K562 (cell line): Measurements from ENCODE around the gene CDK14. TPM values are rescaled to one million over a fixed set of nuclear protein-coding genes. Genes with fewer than 3 reads are reported as not detected.

ENCODE experiments used
- ATAC-seq: fragments of 200-7000 bp; cut with Tn5 transposase; 3 replicates; pipeline ENCODE4 v1.9.1; 2020; ENCODE audit warnings: moderate library complexity
- BruUV-seq: library from RNA; stranded (reverse); fragments of 400-500 nt; replicated peaks from 2 replicates; lab custom pipeline; 2021; lab: Mats Ljungman, UMichigan
- CTCF ChIA-PET: fragments of 300-600 bp; formaldehyde crosslinking; extraction: SDS; loops from one replicate; lab custom pipeline; 2021; ENCODE audit warnings: low intra/inter-chr PET ratio; lab: Yijun Ruan, JAX
- POLR2A ChIA-PET: fragments of 300-600, 350-650 bp; sonication (Branson Sonifier 250); formaldehyde crosslinking; extraction: SDS; loops from one replicate; lab custom pipeline; 2021; ENCODE audit warnings: antibody characterized with exemption, inconsistent platforms; lab: Yijun Ruan, JAX
- DNase-seq, 4 experiments: peaks; one replicate each; pipeline versions ENCODE4 v3.0.0 to v3.0.0-alpha.2; 2011 to 2018; ENCODE audit warnings: low spot score in 3 of 4, mixed read lengths in 3 of 4; ENCODE audit errors: extremely low read depth in 1 of 4
- FAIRE-seq: peaks from 2 replicates; lab custom pipeline; 2011; peaks lifted over from hg19 to GRCh38; lab: Jason Lieb, UNC
- H2AFZ ChIP-seq: 2 replicates; pipeline ENCODE4 v1.6.0; 2011; ENCODE audit warnings: low read depth, low read length, control low read depth, inconsistent platforms
- H3K27ac ChIP-seq: fragments of 200-600 bp; 3 replicates; pipeline ENCODE4 v1.8.0; 2011; ENCODE audit warnings: low read depth, mild to moderate bottlenecking, control low read depth, inconsistent platforms, low read length, moderate library complexity, mixed read lengths; ENCODE audit errors: extremely low read depth
- H3K27me3 ChIP-seq, 2 experiments: fragments of 300-600 bp in 1 of 2; 2 replicates in 1 of 2; 3 replicates in 1 of 2; pipeline versions ENCODE4 v1.6.0 to v1.8.0; 2011; ENCODE audit warnings: inconsistent platforms in 2 of 2, low read length in 2 of 2, mild to moderate bottlenecking in 1 of 2, mixed read lengths in 1 of 2, moderate library complexity in 1 of 2; ENCODE audit not compliant: control insufficient read depth in 2 of 2, insufficient read depth in 2 of 2
- H3K36me3 ChIP-seq: fragments of 300-600 bp; 3 replicates; pipeline ENCODE4 v1.8.0; 2011; ENCODE audit warnings: mild to moderate bottlenecking, low read length, inconsistent platforms; ENCODE audit not compliant: control insufficient read depth, insufficient read depth
- H3K4me1 ChIP-seq, 2 experiments: fragments of 200-600 bp in 1 of 2; replicated peaks in 1 of 2; 2 replicates in 1 of 2; 3 replicates in 1 of 2; pipeline versions ENCODE4 v1.5.1 to v1.8.0; 2011; ENCODE audit warnings: inconsistent platforms in 2 of 2, low read length in 2 of 2, mild to moderate bottlenecking in 1 of 2, mixed read lengths in 1 of 2, moderate library complexity in 1 of 2; ENCODE audit not compliant: control insufficient read depth in 2 of 2, insufficient read depth in 2 of 2
- H3K4me2 ChIP-seq: 2 replicates; pipeline ENCODE4 v1.6.1; 2011; ENCODE audit warnings: low read length, control low read depth, inconsistent platforms, mixed read lengths; ENCODE audit not compliant: insufficient read depth
- H3K4me3 ChIP-seq: fragments of 200-600 bp; sonication (generic), shearing (Covaris generic); 2 replicates; pipeline ENCODE4 v1.5.1; 2016; ENCODE audit warnings: control low read depth, inconsistent platforms
- H3K79me2 ChIP-seq: fragments of 200-600 bp; 3 replicates; pipeline ENCODE4 v1.8.0; 2011; ENCODE audit warnings: low read length, inconsistent platforms; ENCODE audit not compliant: control insufficient read depth, insufficient read depth
- H3K9ac ChIP-seq, 2 experiments: 2 replicates each; pipeline versions ENCODE4 v1.6.0 to v1.6.1; 2011; ENCODE audit warnings: low read depth in 2 of 2, low read length in 2 of 2, control low read depth in 1 of 2, inconsistent platforms in 1 of 2, mild to moderate bottlenecking in 1 of 2, mixed read lengths in 1 of 2; ENCODE audit not compliant: insufficient read depth in 1 of 2
- H3K9me1 ChIP-seq: one replicate; pipeline ENCODE4 v1.6.0; 2011; ENCODE audit warnings: inconsistent platforms, mild to moderate bottlenecking, low read length, moderate library complexity; ENCODE audit not compliant: control insufficient read depth, insufficient read depth
- H3K9me3 ChIP-seq: replicated peaks from 2 replicates; pipeline ENCODE4 v1.5.1; 2011; ENCODE audit warnings: low read depth, low read length, inconsistent platforms; ENCODE audit not compliant: control insufficient read depth, insufficient read depth
- H4K20me1 ChIP-seq: replicated peaks from 2 replicates; pipeline ENCODE4 v1.6.1; 2011; ENCODE audit warnings: low read length, inconsistent platforms, mixed read lengths; ENCODE audit not compliant: control insufficient read depth, insufficient read depth
- NFXL1 ChIP-seq: fragments of 450-650 bp; formaldehyde crosslinking; IDR thresholded peaks from 2 replicates; pipeline ENCODE4 v1.4.0; 2021; ENCODE audit warnings: mild to moderate bottlenecking
- SLC30A9 ChIP-seq: fragments of 250-450 bp; sonication (Bioruptor Pico); IDR thresholded peaks from 2 replicates; pipeline ENCODE4 v1.8.0; 2022; ENCODE audit warnings: mild to moderate bottlenecking, moderate library complexity
- WGBS: fragments of 100-300 bp; shearing (Covaris generic); methylation state at CpG from one replicate; pipeline ENCODE4 v1.1.6; 2016; ENCODE audit warnings: low coverage, mixed read lengths; ENCODE audit not compliant: insufficient coverage; ENCODE audit errors: missing lambda C conversion rate; 5-methylcytosine and 5-hydroxymethylcytosine counted together
- in situ Hi-C: fragments of 300-500 bp; cut with MboI; formaldehyde crosslinking; loops from 4 replicates; pipeline ENCODE4 v1.15.0; 2018; ENCODE audit warnings: inconsistent platforms, mixed read lengths
- intact Hi-C: fragments of 100-400 bp; cut with micrococcal nuclease; formaldehyde crosslinking; loops from 2 replicates; pipeline ENCODE4 v1.14.2; 2022
- polyA plus RNA-seq, 8 experiments: library from polyadenylated mRNA; depleted of rRNA in 4 of 8; stranded (reverse) in 5 of 8; unstranded in 3 of 8; fragments of >200 nt; fragmentation: Nextera tagmentation in 2 of 8; fragmentation: Illumina TruSeq in 1 of 8; extraction: Ambion mirVana in 2 of 8; extraction: Trizol in 1 of 8; gene quantifications; 2 replicates each; pipeline versions ENCODE4 v1.2.1 to v1.2.3, GENCODE V29; 2011 to 2014; ENCODE audit warnings: inconsistent platforms in 1 of 8, missing spikeins in 1 of 8
- total RNA-seq, 7 experiments: library from RNA; depleted of rRNA in 6 of 7; stranded (reverse); fragments of >200 nt in 6 of 7; fragmentation: Illumina TruSeq in 2 of 7; extraction: Trizol in 2 of 7; gene quantifications; 2 replicates each; pipeline versions ENCODE4 v1.2.1 to v1.2.3, GENCODE V29; 2011 to 2021; ENCODE audit warnings: low replicate concordance in 1 of 7
- TF ChIP-seq, protein P1 (sequence below), 3 experiments: fragments of 200-800 bp in 1 of 3; fragments of 250-450 bp in 1 of 3; fragments of 450-650 bp in 1 of 3; sonication (Bioruptor Pico) in 1 of 3; sonication (Bioruptor generic) in 1 of 3; formaldehyde crosslinking in 1 of 3; IDR thresholded peaks; 2 replicates each; pipeline versions ENCODE4 v1.6.1 to v1.8.0; 2016 to 2022; ENCODE audit warnings: mild to moderate bottlenecking in 2 of 3, missing genetic modification characterization in 2 of 3, missing compliant biosample characterization in 1 of 3, moderate library complexity in 1 of 3
- TF ChIP-seq, protein P2 (sequence below): IDR thresholded peaks from 2 replicates; pipeline ENCODE4 v1.6.1; 2011; ENCODE audit warnings: borderline replicate concordance, low read depth, mild to moderate bottlenecking, moderate library complexity, low read length; ENCODE audit not compliant: insufficient read depth, poor library complexity, severe bottlenecking

The CDK14 gene
- total and polyA plus RNA-seq, 9 of the 15 experiments (the other 6 are each of a cell fraction or from before 2014, with no cell fraction given): 0.03 to 0.91 (median 0.16) TPM

DNA sequence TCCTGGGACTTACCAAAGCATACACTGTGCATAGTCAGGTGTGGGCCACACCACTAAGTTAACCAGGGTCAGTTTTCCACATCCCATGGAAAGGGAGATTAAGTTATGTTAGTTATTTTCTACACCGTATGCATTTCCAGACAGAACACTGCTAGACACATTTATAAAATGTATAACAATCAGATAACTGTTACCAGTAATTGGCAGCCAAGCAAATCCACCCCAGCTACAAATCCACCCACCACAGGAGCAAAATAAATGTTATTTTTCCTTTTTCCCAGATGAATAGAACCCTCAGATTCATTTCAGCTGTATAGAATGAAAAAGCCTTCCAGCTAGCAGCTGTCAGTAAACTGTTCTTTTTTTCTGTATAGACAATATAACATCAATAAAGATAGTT lies 411.2 kb downstream of the CDK14 start:
- in situ Hi-C loops: no loop called here
- no peak for ATAC-seq
- H3K9me1 ChIP-seq: no peaks in the 10 kb centered on the region
- intact Hi-C loops: no loop called here
- no peak overlapping the region for H3K4me2 ChIP-seq
- no peaks in the 10 kb centered on the region for H3K36me3 ChIP-seq
- no peaks in the 10 kb centered on the region for H3K4me1 ChIP-seq
- H3K4me3 ChIP-seq: no peak overlapping the region
- FAIRE-seq: no peak
- H4K20me1 ChIP-seq: no peaks in the 10 kb centered on the region
- H3K9me3 ChIP-seq: no peaks in the 10 kb centered on the region
- H3K9ac ChIP-seq: no peak overlapping the region
- WGBS: 0% methylated on average over 1 of the region's 1 CpG
- ChIA-PET CTCF (no interaction called here), POLR2A (no interaction called here)
- H3K27me3 ChIP-seq: no peaks in the 10 kb centered on the region
- no peak overlapping the region for H2AFZ ChIP-seq
- no peak overlapping the region for H3K27ac ChIP-seq
- TF ChIP-seq, protein P1, sequence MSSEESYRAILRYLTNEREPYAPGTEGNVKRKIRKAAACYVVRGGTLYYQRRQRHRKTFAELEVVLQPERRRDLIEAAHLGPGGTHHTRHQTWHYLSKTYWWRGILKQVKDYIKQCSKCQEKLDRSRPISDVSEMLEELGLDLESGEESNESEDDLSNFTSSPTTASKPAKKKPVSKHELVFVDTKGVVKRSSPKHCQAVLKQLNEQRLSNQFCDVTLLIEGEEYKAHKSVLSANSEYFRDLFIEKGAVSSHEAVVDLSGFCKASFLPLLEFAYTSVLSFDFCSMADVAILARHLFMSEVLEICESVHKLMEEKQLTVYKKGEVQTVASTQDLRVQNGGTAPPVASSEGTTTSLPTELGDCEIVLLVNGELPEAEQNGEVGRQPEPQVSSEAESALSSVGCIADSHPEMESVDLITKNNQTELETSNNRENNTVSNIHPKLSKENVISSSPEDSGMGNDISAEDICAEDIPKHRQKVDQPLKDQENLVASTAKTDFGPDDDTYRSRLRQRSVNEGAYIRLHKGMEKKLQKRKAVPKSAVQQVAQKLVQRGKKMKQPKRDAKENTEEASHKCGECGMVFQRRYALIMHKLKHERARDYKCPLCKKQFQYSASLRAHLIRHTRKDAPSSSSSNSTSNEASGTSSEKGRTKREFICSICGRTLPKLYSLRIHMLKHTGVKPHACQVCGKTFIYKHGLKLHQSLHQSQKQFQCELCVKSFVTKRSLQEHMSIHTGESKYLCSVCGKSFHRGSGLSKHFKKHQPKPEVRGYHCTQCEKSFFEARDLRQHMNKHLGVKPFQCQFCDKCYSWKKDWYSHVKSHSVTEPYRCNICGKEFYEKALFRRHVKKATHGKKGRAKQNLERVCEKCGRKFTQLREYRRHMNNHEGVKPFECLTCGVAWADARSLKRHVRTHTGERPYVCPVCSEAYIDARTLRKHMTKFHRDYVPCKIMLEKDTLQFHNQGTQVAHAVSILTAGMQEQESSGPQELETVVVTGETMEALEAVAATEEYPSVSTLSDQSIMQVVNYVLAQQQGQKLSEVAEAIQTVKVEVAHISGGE (CRISPR knock-in tag; IDR thresholded peaks at IDR 0.05): no peak
- TF ChIP-seq, protein P2, sequence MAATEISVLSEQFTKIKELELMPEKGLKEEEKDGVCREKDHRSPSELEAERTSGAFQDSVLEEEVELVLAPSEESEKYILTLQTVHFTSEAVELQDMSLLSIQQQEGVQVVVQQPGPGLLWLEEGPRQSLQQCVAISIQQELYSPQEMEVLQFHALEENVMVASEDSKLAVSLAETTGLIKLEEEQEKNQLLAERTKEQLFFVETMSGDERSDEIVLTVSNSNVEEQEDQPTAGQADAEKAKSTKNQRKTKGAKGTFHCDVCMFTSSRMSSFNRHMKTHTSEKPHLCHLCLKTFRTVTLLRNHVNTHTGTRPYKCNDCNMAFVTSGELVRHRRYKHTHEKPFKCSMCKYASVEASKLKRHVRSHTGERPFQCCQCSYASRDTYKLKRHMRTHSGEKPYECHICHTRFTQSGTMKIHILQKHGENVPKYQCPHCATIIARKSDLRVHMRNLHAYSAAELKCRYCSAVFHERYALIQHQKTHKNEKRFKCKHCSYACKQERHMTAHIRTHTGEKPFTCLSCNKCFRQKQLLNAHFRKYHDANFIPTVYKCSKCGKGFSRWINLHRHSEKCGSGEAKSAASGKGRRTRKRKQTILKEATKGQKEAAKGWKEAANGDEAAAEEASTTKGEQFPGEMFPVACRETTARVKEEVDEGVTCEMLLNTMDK: no peak
- TF ChIP-seq NFXL1 (CRISPR knock-in tag): no peak
- no peak for TF ChIP-seq SLC30A9 (CRISPR knock-in tag)
- DNase-seq: no peak
- H3K79me2 ChIP-seq: no peaks in the 10 kb centered on the region
- no TSS peak for BruUV-seq
